MM.1S (cell line): Measurements from ENCODE around the gene SPIN2A.
"Not testable (repeated sequence)": the region's sequence is repeated elsewhere in the genome, so short reads cannot be mapped to it uniquely, and the experiment has no call there.

Experiments
- EZH2phosphoT487 ChIP-seq: fragments of 300-600 bp; sonication (generic); IDR thresholded peaks from 2 replicates; pipeline ENCODE4 v1.6.1; 2018; ENCODE audit warnings: antibody characterized with exemption, low read length
- TF ChIP-seq, protein P1 (sequence below): fragments of 300-600 bp; sonication (generic); IDR thresholded peaks from 2 replicates; pipeline ENCODE4 v1.5.1; 2016; ENCODE audit warnings: antibody characterized with exemption, low read length, mixed read lengths

DNA sequence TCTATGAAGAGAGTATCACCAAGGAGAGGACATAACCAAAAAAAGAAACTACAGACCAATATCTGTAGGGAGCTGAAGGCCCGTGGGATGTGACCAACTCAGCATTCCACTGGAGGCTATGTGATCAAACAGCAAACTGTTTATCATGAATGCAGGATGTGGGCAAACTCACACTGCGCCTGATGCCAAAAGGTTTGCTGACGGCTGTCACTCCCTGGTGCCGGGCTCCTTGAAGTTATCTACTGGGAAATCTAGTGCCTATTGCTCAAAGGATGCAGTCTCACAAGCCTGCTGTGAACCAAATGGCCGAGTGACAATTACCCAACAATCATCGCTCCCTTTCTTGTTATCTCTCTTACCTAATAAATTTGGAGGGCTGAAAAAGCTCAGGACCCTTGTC lies 34.3 kb downstream of the SPIN2A start:
- TF ChIP-seq EZH2phosphoT487: not testable (repeated sequence)
- TF ChIP-seq, protein P1, sequence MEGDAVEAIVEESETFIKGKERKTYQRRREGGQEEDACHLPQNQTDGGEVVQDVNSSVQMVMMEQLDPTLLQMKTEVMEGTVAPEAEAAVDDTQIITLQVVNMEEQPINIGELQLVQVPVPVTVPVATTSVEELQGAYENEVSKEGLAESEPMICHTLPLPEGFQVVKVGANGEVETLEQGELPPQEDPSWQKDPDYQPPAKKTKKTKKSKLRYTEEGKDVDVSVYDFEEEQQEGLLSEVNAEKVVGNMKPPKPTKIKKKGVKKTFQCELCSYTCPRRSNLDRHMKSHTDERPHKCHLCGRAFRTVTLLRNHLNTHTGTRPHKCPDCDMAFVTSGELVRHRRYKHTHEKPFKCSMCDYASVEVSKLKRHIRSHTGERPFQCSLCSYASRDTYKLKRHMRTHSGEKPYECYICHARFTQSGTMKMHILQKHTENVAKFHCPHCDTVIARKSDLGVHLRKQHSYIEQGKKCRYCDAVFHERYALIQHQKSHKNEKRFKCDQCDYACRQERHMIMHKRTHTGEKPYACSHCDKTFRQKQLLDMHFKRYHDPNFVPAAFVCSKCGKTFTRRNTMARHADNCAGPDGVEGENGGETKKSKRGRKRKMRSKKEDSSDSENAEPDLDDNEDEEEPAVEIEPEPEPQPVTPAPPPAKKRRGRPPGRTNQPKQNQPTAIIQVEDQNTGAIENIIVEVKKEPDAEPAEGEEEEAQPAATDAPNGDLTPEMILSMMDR: not testable (repeated sequence)
